Lower lobe of right lung (tissue), 2 donors: ENCODE measurements around the gene SLC19A1. TPM values are rescaled to one million over a fixed set of nuclear protein-coding genes. Genes with fewer than 3 reads are reported as not detected.

Experiments
- ATAC-seq, 2 donors: fragments of 200-7000 bp; cut with Tn5 transposase; one replicate each; pipeline ENCODE4 v1.9.1; 2020 to 2022; ENCODE audit warnings: mild to moderate bottlenecking in 2 of 2, moderate library complexity in 2 of 2
- DNase-seq: peaks from one replicate; pipeline ENCODE4 v3.0.0-alpha.2; 2020
- H3K27ac ChIP-seq: fragments of 200-600 bp; one replicate; pipeline ENCODE4 v1.8.0; 2022
- H3K27me3 ChIP-seq: fragments of 200-600 bp; one replicate; pipeline ENCODE4 v1.8.0; 2022; ENCODE audit warnings: low read depth
- H3K36me3 ChIP-seq: fragments of 200-600 bp; one replicate; pipeline ENCODE4 v1.8.0; 2022; ENCODE audit warnings: mild to moderate bottlenecking
- H3K4me1 ChIP-seq: fragments of 200-600 bp; one replicate; pipeline ENCODE4 v1.8.0; 2022
- H3K4me3 ChIP-seq: fragments of 200-600 bp; one replicate; pipeline ENCODE4 v1.8.0; 2022; ENCODE audit warnings: mild to moderate bottlenecking
- H3K9me3 ChIP-seq: fragments of 200-600 bp; one replicate; pipeline ENCODE4 v1.8.0; 2022
- intact Hi-C: fragments of 100-400 bp; cut with DNase I; formaldehyde crosslinking; loops from one replicate; pipeline ENCODE4 v1.11.0; 2022
- microRNA-seq: library from miRNA; unstranded; fragments of <30 nt; microRNA quantifications from one replicate; pipeline ENCODE4 v1.2.0, GENCODE V29; 2020; ENCODE audit warnings: borderline number of aligned reads
- total RNA-seq: library from RNA; stranded (reverse); fragmentation: NEBNext Ultra II Directional; extraction: Animal tissue kit (Norgen Biotek cat#: 25700); gene quantifications from one replicate; pipeline ENCODE4 v1.2.1, GENCODE V29; 2021
- TF ChIP-seq, protein P1 (sequence below): fragments of 200-600 bp; IDR thresholded peaks from one replicate; pipeline ENCODE4 v1.8.0; 2022; ENCODE audit warnings: antibody characterized with exemption, mild to moderate bottlenecking
- donor health status: DM: no; HTN: yes; CAD: no; lungs with severe emphysema.

The SLC19A1 gene
- total RNA-seq, 1 donor from 2014 or later: 50.7 TPM

DNA sequence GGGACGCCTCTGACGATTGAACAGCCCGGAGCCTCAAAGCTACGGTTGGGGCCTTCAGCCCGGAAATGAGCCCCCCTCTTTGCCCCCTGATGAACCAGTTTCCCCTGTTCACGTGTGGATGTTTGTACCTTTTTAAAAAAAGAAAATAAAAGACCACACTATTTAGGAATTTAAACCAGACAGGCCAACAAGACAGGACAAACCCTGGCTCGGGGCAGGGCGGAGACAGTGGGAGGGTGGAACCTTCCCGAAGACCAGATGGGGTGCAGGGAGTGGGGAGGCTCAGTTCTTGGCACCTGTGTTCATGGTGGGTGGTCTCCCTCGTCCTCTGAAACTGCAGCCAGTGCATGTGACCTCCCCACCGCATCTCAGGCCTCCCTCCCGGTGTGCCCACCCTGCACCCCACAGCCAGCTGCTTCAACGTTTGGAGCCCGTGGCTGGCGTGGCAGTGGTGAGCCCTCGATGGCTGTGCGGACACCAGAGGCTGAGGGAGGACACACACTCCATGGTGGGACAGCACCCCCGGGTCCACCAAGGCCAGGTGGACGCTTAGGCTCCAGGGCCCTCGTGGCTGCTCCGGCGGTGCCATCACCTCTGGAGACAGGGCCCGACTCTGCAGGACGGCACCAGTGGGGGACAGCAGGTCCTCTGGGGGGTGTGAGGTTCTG is 91.7 kb downstream of the SLC19A1 start:
- Histone ChIP-seq H3K4me1 (peaks cover 16% of the 10 kb centered on the region), H3K27ac (no peak overlapping the region), H3K9me3 (no peaks in the 10 kb centered on the region), H3K4me3 (no peak overlapping the region), H3K27me3 (no peaks in the 10 kb centered on the region), H3K36me3 (no peaks in the 10 kb centered on the region)
- TF ChIP-seq, protein P1, sequence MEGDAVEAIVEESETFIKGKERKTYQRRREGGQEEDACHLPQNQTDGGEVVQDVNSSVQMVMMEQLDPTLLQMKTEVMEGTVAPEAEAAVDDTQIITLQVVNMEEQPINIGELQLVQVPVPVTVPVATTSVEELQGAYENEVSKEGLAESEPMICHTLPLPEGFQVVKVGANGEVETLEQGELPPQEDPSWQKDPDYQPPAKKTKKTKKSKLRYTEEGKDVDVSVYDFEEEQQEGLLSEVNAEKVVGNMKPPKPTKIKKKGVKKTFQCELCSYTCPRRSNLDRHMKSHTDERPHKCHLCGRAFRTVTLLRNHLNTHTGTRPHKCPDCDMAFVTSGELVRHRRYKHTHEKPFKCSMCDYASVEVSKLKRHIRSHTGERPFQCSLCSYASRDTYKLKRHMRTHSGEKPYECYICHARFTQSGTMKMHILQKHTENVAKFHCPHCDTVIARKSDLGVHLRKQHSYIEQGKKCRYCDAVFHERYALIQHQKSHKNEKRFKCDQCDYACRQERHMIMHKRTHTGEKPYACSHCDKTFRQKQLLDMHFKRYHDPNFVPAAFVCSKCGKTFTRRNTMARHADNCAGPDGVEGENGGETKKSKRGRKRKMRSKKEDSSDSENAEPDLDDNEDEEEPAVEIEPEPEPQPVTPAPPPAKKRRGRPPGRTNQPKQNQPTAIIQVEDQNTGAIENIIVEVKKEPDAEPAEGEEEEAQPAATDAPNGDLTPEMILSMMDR: no peak
- intact Hi-C loops: no loop called here
- ATAC-seq (no peak), DNase-seq (no peak)

DNA sequence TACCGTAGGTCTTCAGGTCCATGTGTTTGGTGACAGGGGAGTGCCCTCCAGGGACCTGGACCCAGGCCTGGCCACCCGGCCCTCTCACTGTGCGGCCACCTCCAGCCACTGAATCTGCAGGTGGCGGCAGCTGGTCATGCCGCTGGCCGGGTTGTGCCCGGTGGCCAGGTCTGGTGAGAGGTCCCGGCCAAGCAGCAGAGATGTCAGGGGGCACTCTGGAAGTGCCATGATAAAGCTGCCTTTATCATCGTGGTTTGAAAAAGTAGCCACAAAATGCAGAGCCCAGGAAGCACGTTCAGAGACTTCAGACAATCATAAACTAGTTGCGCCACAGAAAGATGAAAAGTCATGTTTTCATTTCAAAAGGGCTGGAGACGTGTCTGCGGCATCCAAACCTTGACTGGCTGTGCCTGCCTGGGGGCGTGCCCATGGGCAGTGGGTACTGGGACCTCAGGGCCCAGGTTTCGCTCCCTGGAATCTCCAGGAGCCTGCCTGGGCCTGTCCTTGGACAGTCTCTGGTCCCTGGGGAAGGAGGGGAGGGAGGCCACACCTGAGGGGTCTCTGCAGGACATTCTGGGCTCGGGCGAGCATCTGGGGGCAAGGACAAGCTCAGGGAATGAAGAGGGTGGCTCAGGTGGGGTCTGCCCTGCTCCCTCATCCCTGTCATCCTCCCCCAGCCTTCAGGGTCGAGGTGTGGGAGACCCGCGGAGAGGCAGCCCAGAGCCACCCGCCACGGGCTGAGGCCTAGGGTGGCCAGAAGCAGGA is 92.4 kb downstream of the SLC19A1 start:
- H3K4me1 ChIP-seq: peaks cover 9% of the 10 kb centered on the region
- no peaks in the 10 kb centered on the region for H3K36me3 ChIP-seq
- DNase-seq (no peak), ATAC-seq (no peak)
- H3K4me3 ChIP-seq: no peak overlapping the region
- H3K27me3 ChIP-seq: no peaks in the 10 kb centered on the region
- no peaks in the 10 kb centered on the region for H3K9me3 ChIP-seq
- intact Hi-C loops: no loop called here
- no peak overlapping the region for H3K27ac ChIP-seq
- TF ChIP-seq, protein P1: no peak

DNA sequence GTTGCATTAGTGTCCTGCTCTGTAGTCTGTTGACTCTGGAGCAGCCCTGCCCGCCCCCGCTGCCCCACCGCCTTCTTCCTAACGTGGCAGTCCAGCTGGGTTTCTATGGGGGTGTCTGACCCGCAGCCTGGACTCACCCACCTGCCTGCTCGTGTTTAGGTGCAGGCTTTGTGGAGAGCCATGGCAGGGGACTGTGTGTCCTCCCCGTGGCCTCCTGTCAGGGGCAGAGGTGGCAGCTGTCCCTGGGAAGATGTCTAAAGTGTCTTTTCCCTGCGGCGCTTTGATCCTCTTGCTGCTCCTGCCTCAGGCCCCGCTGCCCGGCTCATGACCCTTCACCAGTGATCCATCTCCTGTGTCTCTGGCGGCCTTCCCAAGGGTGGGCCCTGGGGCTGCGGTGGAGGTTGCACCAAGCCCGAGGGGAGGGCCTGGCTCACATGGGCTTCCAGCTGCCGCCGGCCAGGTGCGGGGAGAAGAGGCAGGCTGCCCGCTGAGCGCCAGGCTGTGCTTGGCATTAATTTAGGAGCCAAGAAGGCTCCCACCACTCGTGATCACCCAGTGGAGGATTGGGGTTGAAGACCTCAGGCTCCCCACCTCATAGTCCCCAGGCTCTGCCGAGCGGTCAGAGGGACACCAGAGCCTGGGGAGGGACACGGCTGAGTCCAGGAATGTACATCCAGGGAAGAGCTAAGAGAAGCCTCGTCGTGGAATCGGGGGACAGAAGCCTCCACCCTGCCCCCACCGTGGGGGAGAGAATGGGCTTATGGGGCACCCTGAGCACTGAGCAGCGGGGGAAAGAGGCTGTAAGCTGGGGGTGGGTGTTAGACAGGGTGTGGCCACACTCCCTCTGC is 93.2 kb downstream of the SLC19A1 start:
- TF ChIP-seq, protein P1: no peak
- H3K4me3 ChIP-seq: no peak overlapping the region
- H3K9me3 ChIP-seq: no peaks in the 10 kb centered on the region
- no peak for ATAC-seq
- peaks cover 4% of the 10 kb centered on the region for H3K4me1 ChIP-seq
- H3K36me3 ChIP-seq: no peaks in the 10 kb centered on the region
- intact Hi-C loops: no loop called here
- H3K27me3 ChIP-seq: no peaks in the 10 kb centered on the region
- DNase-seq: no peak
- H3K27ac ChIP-seq: no peak overlapping the region

DNA sequence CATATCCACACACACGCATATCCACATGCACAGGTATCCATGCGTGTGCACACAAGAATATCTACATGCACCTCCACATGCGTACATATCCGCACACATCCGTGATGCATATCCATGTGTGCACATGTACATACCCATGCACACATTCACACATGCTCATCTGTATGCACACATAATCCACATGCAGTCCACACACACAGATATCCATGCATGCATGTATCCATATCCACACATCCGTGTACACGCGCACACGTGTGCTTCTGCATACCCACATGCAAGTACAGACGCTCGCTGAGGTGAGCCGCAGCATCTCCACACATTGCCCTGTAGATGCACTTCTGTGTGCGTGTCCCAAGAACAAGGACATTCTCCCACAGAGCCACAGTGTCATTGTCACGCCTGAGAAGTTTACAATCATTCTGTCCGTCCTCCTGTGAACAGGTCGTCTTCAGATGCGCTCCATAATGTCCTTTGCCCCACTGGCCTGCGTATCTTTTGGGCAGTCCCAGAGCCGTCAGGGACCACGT is 93.9 kb downstream of the SLC19A1 start:
- TF ChIP-seq, protein P1: no peak
- no peaks in the 10 kb centered on the region for H3K27me3 ChIP-seq
- H3K4me3 ChIP-seq: no peak overlapping the region
- H3K9me3 ChIP-seq: no peaks in the 10 kb centered on the region
- intact Hi-C loops: no loop called here
- ATAC-seq (no peak), DNase-seq (no peak)
- H3K36me3 ChIP-seq: no peaks in the 10 kb centered on the region
- H3K4me1 ChIP-seq: no peaks in the 10 kb centered on the region
- H3K27ac ChIP-seq: no peak overlapping the region

Small RNA genes lying within 50 kb of the gene (microRNA-seq; reads per million reads assigned to microRNA genes)
- gene MIR6815: 1.5 reads per million

Other genes with a start within 250 kb of the SLC19A1 start
- 45.1 TPM for gene COL18A1, start 137.3 kb downstream of the SLC19A1 start, total RNA-seq
- gene PCBP3, start 101.3 kb upstream of the SLC19A1 start, total RNA-seq: 4.5 TPM